ENCODE data around the gene HUNK.

- no peak for TF ChIP-seq CTCF (IDR thresholded peaks at IDR 0.05; ENCODE audit: low read depth, low read length, poor library complexity, severe bottlenecking)
- TF ChIP-seq EZH2phosphoT487 (IDR thresholded peaks at IDR 0.05; ENCODE audit: borderline replicate concordance, low read length): no peak
Observed at GRCh38 chr21:31921079-31921478, 48.3 kb downstream of the HUNK start.

All from DOHH2 (cell line).